Body of pancreas (tissue), 4 donors: ENCODE data around the gene GSDMA.

ENCODE experiments used
- CTCF ChIP-seq, 7 experiments: fragments of 450-650 bp in 4 of 7; fragments of 200-600 bp in 3 of 7; sonication (generic) in 3 of 7; IDR thresholded peaks; one replicate each; pipeline ENCODE4 v1.5.1; 2016 to 2019; ENCODE audit warnings: antibody characterized with exemption in 7 of 7
- POLR2A ChIP-seq, 3 donors: fragments of 450-650 bp; IDR thresholded peaks; one replicate each; pipeline ENCODE4 v1.6.1; 2016; ENCODE audit warnings: antibody characterized with exemption in 3 of 3, mild to moderate bottlenecking in 2 of 3

- TF ChIP-seq CTCF (IDR thresholded peaks at IDR 0.05) (peak in 3 of 7 experiments; percentile 5 to 18 (median 9)), POLR2A (IDR thresholded peaks at IDR 0.05) (peak; percentile 21 to 29 (median 25))
These were observed 36.2 kb upstream of the GSDMA start for GRCh38 chr17:39926588-39927100.
